OCI-LY7 (cell line): ENCODE results near the gene CFAP57. TPM values are rescaled to one million over a fixed set of nuclear protein-coding genes. Genes with fewer than 3 reads are reported as not detected.

Experiments
- BruUV-seq: library from RNA; stranded (reverse); fragments of 400-500 nt; replicated peaks from 2 replicates; lab custom pipeline; 2021; lab: Mats Ljungman, UMichigan
- CTCF ChIA-PET: fragments of 300-600 bp; sonication (Branson Sonifier 250); formaldehyde crosslinking; loops from one replicate; lab custom pipeline; 2022; ENCODE audit warnings: antibody characterized with exemption; ENCODE audit not compliant: unreplicated experiment; lab: Charles Lee
- POLR2A ChIA-PET: fragments of 300-600 bp; sonication (Branson Sonifier 250); formaldehyde crosslinking; loops from one replicate; lab custom pipeline; 2022; ENCODE audit warnings: antibody characterized with exemption; lab: Charles Lee
- DNase-seq: peaks from one replicate; pipeline ENCODE4 v3.0.0-alpha.2; 2015; ENCODE audit warnings: low spot score
- H2AFZ ChIP-seq: fragments of 200-600 bp; sonication (generic), shearing (Covaris generic); 2 replicates; pipeline ENCODE4 v1.6.1; 2014; ENCODE audit warnings: mild to moderate bottlenecking, antibody characterized with exemption, low read length, moderate library complexity
- H3K27ac ChIP-seq: fragments of 200-600 bp; sonication (generic); 2 replicates; pipeline ENCODE4 v1.5.1; 2014; ENCODE audit warnings: mixed run types, low read depth, mild to moderate bottlenecking, moderate library complexity, low read length, inconsistent platforms; ENCODE audit not compliant: poor library complexity, severe bottlenecking
- H3K36me3 ChIP-seq: fragments of 200-600 bp; sonication (generic); 2 replicates; pipeline ENCODE4 v1.6.1; 2014; ENCODE audit warnings: mild to moderate bottlenecking, antibody characterized with exemption, low read length, moderate library complexity, mixed read lengths; ENCODE audit not compliant: insufficient read depth
- H3K4me1 ChIP-seq: fragments of 200-600 bp; sonication (generic); 2 replicates; pipeline ENCODE4 v1.5.1; 2014; ENCODE audit warnings: mild to moderate bottlenecking, low read length; ENCODE audit not compliant: insufficient read depth, poor library complexity, severe bottlenecking
- H3K4me2 ChIP-seq: fragments of 200-600 bp; sonication (generic); 2 replicates; pipeline ENCODE4 v1.6.1; 2014; ENCODE audit warnings: mild to moderate bottlenecking, low read length
- H3K4me3 ChIP-seq: fragments of 200-600 bp; sonication (generic); 2 replicates; pipeline ENCODE4 v1.5.1; 2014; ENCODE audit warnings: mild to moderate bottlenecking, low read depth, low read length; ENCODE audit not compliant: poor library complexity, severe bottlenecking
- H3K79me2 ChIP-seq: fragments of 200-600 bp; sonication (generic); 2 replicates; pipeline ENCODE4 v1.6.1; 2016; ENCODE audit warnings: low read depth, mild to moderate bottlenecking, low read length, moderate library complexity, mixed read lengths; ENCODE audit not compliant: insufficient read depth
- H3K9me2 ChIP-seq: fragments of 200-600 bp; sonication (generic); 2 replicates; pipeline ENCODE4 v1.6.1; 2016; ENCODE audit warnings: mild to moderate bottlenecking, low read length, mixed read lengths; ENCODE audit not compliant: insufficient read depth
- H3K9me3 ChIP-seq: fragments of 200-600 bp; sonication (generic); 2 replicates; pipeline ENCODE4 v1.6.1; 2014; ENCODE audit warnings: mild to moderate bottlenecking, mixed run types, low read length, mixed read lengths
- H4K20me1 ChIP-seq: fragments of 200-600 bp; sonication (generic); 2 replicates; pipeline ENCODE4 v1.6.1; 2014; ENCODE audit warnings: mild to moderate bottlenecking, antibody characterized with exemption, low read length, moderate library complexity, mixed read lengths; ENCODE audit not compliant: insufficient read depth
- CTCF ChIP-seq: fragments of 200-600 bp; sonication (generic); conservative IDR thresholded peaks from 2 replicates; pipeline ENCODE4 v1.5.1; 2014; ENCODE audit warnings: mild to moderate bottlenecking, antibody characterized with exemption, low read length, moderate library complexity, mixed read lengths
- EZH2phosphoT487 ChIP-seq: fragments of 200-600 bp; sonication (generic); IDR thresholded peaks from 2 replicates; pipeline ENCODE4 v1.6.1; 2018; ENCODE audit warnings: low read depth, borderline replicate concordance, mild to moderate bottlenecking, mixed run types, antibody characterized with exemption, low read length, moderate library complexity, mixed read lengths
- intact Hi-C: fragments of 100-400 bp; cut with micrococcal nuclease; formaldehyde crosslinking; loops from one replicate; pipeline ENCODE4 v1.10.0; 2022; ENCODE audit not compliant: unreplicated experiment
- total RNA-seq, 2 experiments: library from RNA; depleted of rRNA in 1 of 2; stranded (reverse); fragments of >200 nt in 1 of 2; shearing (Covaris generic) in 1 of 2; gene quantifications; 2 replicates each; pipeline ENCODE4 v1.2.3, GENCODE V29; 2014 to 2022

The CFAP57 gene
- total RNA-seq, 2 experiments from 2014 or later, result 0.17 TPM; not detected in 1

- H3K36me3 ChIP-seq, result no peaks in the 10 kb centered on the region
- intact Hi-C loops, result no loop called here
- H3K4me2 ChIP-seq, result no peak overlapping the region
- no peaks in the 10 kb centered on the region for H3K4me1 ChIP-seq
- H3K27ac ChIP-seq, result no peak overlapping the region
- no peak for TF ChIP-seq CTCF
- TF ChIP-seq EZH2phosphoT487, result no peak
- H4K20me1 ChIP-seq, result no peaks in the 10 kb centered on the region
- CTCF ChIA-PET, result no interaction called here
- DNase-seq, result no peak
- no peaks in the 10 kb centered on the region for H3K9me3 ChIP-seq
- H3K9me2 ChIP-seq, result no peaks in the 10 kb centered on the region
- H3K4me3 ChIP-seq, result no peak overlapping the region
- no peaks in the 10 kb centered on the region for H3K79me2 ChIP-seq
- no TSS peak for BruUV-seq
- POLR2A ChIA-PET, result interaction anchor here (1.1 kb wide), 1 partner anchor 43 kb away, joined by 3 read pairs; no protein-coding TSS in a partner anchor
- H2AFZ ChIP-seq, result no peak overlapping the region
These were observed 110.4 kb downstream of the CFAP57 start for GRCh38 chr1:43282220-43283195.

GRCh38 chr1:43284065-43284464, 111.9 kb downstream of the CFAP57 start:
- Histone ChIP-seq H3K4me2 (no peak overlapping the region), H3K27ac (no peak overlapping the region), H3K9me2 (no peaks in the 10 kb centered on the region), H3K79me2 (no peaks in the 10 kb centered on the region), H3K4me3 (no peak overlapping the region), H4K20me1 (no peaks in the 10 kb centered on the region), H3K4me1 (no peaks in the 10 kb centered on the region), H2AFZ (no peak overlapping the region), H3K9me3 (no peaks in the 10 kb centered on the region), H3K36me3 (no peaks in the 10 kb centered on the region)
- TF ChIP-seq CTCF (no peak), EZH2phosphoT487 (no peak)
- ChIA-PET POLR2A (no interaction called here), CTCF (no interaction called here)
- no peak for DNase-seq
- no TSS peak for BruUV-seq
- intact Hi-C loops, result no loop called here
